ENCODE measurements around the gene ASTN2.

DNA sequence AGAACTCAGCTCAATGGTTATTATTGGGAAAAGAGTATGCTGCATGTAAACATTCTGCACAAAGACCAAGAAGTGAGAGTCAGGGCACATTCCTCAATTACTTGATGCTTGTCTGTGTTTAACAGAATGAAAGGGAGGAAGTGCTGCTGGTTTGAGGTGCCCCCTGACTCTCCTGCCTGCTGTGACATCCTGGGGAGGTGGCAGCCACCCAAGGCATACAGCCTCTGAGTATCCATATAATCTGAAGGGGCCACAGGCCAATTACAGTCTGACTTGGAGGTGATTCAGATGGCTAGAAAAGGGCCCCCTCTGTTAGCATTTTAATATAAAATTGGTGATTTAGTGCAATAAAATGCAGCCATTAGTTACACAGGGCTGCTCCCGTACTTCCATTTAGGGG lies 313.8 kb downstream of the ASTN2 start:
- TF ChIP-seq, protein P1, sequence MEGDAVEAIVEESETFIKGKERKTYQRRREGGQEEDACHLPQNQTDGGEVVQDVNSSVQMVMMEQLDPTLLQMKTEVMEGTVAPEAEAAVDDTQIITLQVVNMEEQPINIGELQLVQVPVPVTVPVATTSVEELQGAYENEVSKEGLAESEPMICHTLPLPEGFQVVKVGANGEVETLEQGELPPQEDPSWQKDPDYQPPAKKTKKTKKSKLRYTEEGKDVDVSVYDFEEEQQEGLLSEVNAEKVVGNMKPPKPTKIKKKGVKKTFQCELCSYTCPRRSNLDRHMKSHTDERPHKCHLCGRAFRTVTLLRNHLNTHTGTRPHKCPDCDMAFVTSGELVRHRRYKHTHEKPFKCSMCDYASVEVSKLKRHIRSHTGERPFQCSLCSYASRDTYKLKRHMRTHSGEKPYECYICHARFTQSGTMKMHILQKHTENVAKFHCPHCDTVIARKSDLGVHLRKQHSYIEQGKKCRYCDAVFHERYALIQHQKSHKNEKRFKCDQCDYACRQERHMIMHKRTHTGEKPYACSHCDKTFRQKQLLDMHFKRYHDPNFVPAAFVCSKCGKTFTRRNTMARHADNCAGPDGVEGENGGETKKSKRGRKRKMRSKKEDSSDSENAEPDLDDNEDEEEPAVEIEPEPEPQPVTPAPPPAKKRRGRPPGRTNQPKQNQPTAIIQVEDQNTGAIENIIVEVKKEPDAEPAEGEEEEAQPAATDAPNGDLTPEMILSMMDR (IDR thresholded peaks at IDR 0.05) = no peak
- TF ChIP-seq, protein P2, sequence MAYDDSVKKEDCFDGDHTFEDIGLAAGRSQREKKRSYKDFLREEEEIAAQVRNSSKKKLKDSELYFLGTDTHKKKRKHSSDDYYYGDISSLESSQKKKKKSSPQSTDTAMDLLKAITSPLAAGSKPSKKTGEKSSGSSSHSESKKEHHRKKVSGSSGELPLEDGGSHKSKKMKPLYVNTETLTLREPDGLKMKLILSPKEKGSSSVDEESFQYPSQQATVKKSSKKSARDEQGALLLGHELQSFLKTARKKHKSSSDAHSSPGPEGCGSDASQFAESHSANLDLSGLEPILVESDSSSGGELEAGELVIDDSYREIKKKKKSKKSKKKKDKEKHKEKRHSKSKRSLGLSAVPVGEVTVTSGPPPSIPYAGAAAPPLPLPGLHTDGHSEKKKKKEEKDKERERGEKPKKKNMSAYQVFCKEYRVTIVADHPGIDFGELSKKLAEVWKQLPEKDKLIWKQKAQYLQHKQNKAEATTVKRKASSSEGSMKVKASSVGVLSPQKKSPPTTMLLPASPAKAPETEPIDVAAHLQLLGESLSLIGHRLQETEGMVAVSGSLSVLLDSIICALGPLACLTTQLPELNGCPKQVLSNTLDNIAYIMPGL (CRISPR knock-in tag; IDR thresholded peaks at IDR 0.05; ENCODE audit: borderline replicate concordance) = no peak
- TF ChIP-seq MAFK (IDR thresholded peaks at IDR 0.05; ENCODE audit: partially characterized antibody) = no peak
- TF ChIP-seq POLR2A (IDR thresholded peaks at IDR 0.05; ENCODE audit: low read length) = no peak
- TF ChIP-seq, protein P3, sequence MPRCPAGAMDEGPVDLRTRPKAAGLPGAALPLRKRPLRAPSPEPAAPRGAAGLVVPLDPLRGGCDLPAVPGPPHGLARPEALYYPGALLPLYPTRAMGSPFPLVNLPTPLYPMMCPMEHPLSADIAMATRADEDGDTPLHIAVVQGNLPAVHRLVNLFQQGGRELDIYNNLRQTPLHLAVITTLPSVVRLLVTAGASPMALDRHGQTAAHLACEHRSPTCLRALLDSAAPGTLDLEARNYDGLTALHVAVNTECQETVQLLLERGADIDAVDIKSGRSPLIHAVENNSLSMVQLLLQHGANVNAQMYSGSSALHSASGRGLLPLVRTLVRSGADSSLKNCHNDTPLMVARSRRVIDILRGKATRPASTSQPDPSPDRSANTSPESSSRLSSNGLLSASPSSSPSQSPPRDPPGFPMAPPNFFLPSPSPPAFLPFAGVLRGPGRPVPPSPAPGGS (IDR thresholded peaks at IDR 0.05) = no peak
- no peak for TF ChIP-seq PHF8 (IDR thresholded peaks at IDR 0.05; ENCODE audit: borderline replicate concordance, low read depth)
- no peak for TF ChIP-seq FOSL2 (IDR thresholded peaks at IDR 0.05)
- TF ChIP-seq FOSL2 (CRISPR knock-in tag; IDR thresholded peaks at IDR 0.05) = no peak
- no peak for TF ChIP-seq RFX5 (IDR thresholded peaks at IDR 0.05)
- TF ChIP-seq, protein P4, sequence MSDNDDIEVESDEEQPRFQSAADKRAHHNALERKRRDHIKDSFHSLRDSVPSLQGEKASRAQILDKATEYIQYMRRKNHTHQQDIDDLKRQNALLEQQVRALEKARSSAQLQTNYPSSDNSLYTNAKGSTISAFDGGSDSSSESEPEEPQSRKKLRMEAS (IDR thresholded peaks at IDR 0.05) = no peak
- TF ChIP-seq KDM1A (IDR thresholded peaks at IDR 0.05; ENCODE audit: low read depth) = no peak
- TF ChIP-seq CEBPB (IDR thresholded peaks at IDR 0.05) = no peak
- no peak for TF ChIP-seq JUNB (IDR thresholded peaks at IDR 0.05)
- no peak for TF ChIP-seq SMC3 (IDR thresholded peaks at IDR 0.05)
- no peak for TF ChIP-seq JUN (IDR thresholded peaks at IDR 0.05)
